Measurements from ENCODE around the gene NT5C2.
"Not testable (repeated sequence)": the region's sequence is repeated elsewhere in the genome, so short reads cannot be mapped to it uniquely, and the experiment has no call there.

NT5C2 gene

GRCh38 chr10:103202319-103202718 lies 9.2 kb upstream of the NT5C2 start:
- no peak for DNase-seq (ENCODE audit: low read depth)

GRCh38 chr10:103199488-103199887 lies 6.4 kb upstream of the NT5C2 start:
- no peak for DNase-seq (ENCODE audit: low read depth)

- no peak for DNase-seq (ENCODE audit: low read depth)
Measured at GRCh38 chr10:103198648-103199047, 5.6 kb upstream of the NT5C2 start.

GRCh38 chr10:103197903-103198302 lies 4.8 kb upstream of the NT5C2 start:
- DNase-seq (ENCODE audit: low read depth), result no peak

- peak; percentile 84 for DNase-seq (ENCODE audit: low read depth)
Measured at GRCh38 chr10:103197174-103197573, 4.1 kb upstream of the NT5C2 start.

GRCh38 chr10:103196516-103196915 lies 3.4 kb upstream of the NT5C2 start:
- DNase-seq (ENCODE audit: low read depth), result no peak

- DNase-seq (ENCODE audit: low read depth), result no peak
Measured at GRCh38 chr10:103193820-103194529, 903 bp upstream of the NT5C2 start.

- peak; percentile 71 for DNase-seq (ENCODE audit: low read depth)
Measured at GRCh38 chr10:103192451-103193106, 493 bp downstream of the NT5C2 start.

- DNase-seq (ENCODE audit: low read depth), result no peak
Measured at GRCh38 chr10:103192089-103192450, 1.0 kb downstream of the NT5C2 start.

GRCh38 chr10:103191198-103191597 lies 1.9 kb downstream of the NT5C2 start:
- not testable (repeated sequence) for DNase-seq (ENCODE audit: low read depth)

- no peak for DNase-seq (ENCODE audit: low read depth)
Measured at GRCh38 chr10:103188853-103189252, 4.2 kb downstream of the NT5C2 start.

- DNase-seq (ENCODE audit: low read depth), result no peak
Measured at GRCh38 chr10:103186128-103186527, 6.9 kb downstream of the NT5C2 start.

- no peak for DNase-seq (ENCODE audit: low read depth)
Measured at GRCh38 chr10:103184615-103185014, 8.5 kb downstream of the NT5C2 start.

- not testable (repeated sequence) for DNase-seq (ENCODE audit: low read depth)
Measured at GRCh38 chr10:103183991-103184451, 9.1 kb downstream of the NT5C2 start.

GRCh38 chr10:103181244-103181643 lies 11.8 kb downstream of the NT5C2 start:
- DNase-seq (ENCODE audit: low read depth), result no peak

GRCh38 chr10:103180491-103180890 lies 12.6 kb downstream of the NT5C2 start:
- DNase-seq (ENCODE audit: low read depth), result no peak

GRCh38 chr10:103177123-103177522 lies 15.9 kb downstream of the NT5C2 start:
- DNase-seq (ENCODE audit: low read depth), result no peak

GRCh38 chr10:103175580-103176285 lies 17.3 kb downstream of the NT5C2 start:
- DNase-seq (ENCODE audit: low read depth), result no peak

GRCh38 chr10:103174324-103174723 lies 18.7 kb downstream of the NT5C2 start:
- DNase-seq (ENCODE audit: low read depth), result not testable (repeated sequence)

GRCh38 chr10:103171278-103171677 lies 21.8 kb downstream of the NT5C2 start:
- DNase-seq (ENCODE audit: low read depth), result no peak

- peak; percentile 50 for DNase-seq (ENCODE audit: low read depth)
Measured at GRCh38 chr10:103168438-103168837, 24.6 kb downstream of the NT5C2 start.

GRCh38 chr10:103167554-103167953 lies 25.5 kb downstream of the NT5C2 start:
- not testable (repeated sequence) for DNase-seq (ENCODE audit: low read depth)

GRCh38 chr10:103166523-103166922 lies 26.5 kb downstream of the NT5C2 start:
- no peak for DNase-seq (ENCODE audit: low read depth)
